Esophagus muscularis mucosa (tissue), 4 donors: ENCODE measurements around the gene PRSS8. TPM values are rescaled to one million over a fixed set of nuclear protein-coding genes. Genes with fewer than 3 reads are reported as not detected.
"Not testable (repeated sequence)": the region's sequence is repeated elsewhere in the genome, so short reads cannot be mapped to it uniquely, and the experiment has no call there.

Experiments used
- DNase-seq: peaks from one replicate; pipeline ENCODE4 v3.0.0-alpha.2; 2017; ENCODE audit errors: extremely low spot score
- H3K27ac ChIP-seq, 4 donors: fragments of 200-600 bp; sonication (generic); replicated peaks in 1 of 4; 1 replicate in 3 of 4; 2 replicates in 1 of 4; pipeline ENCODE4 v1.5.1; 2016 to 2019; ENCODE audit warnings: mild to moderate bottlenecking in 1 of 4
- H3K27me3 ChIP-seq, 4 donors: fragments of 200-600 bp; sonication (generic); one replicate each; pipeline versions ENCODE4 v1.5.1 to v1.6.0; 2016 to 2019
- H3K36me3 ChIP-seq, 4 donors: fragments of 200-600 bp; sonication (generic); one replicate each; pipeline ENCODE4 v1.5.1; 2016 to 2019
- H3K4me1 ChIP-seq, 4 donors: fragments of 200-600 bp; sonication (generic); one replicate each; pipeline ENCODE4 v1.5.1; 2016 to 2019
- H3K4me3 ChIP-seq, 4 donors: fragments of 200-600 bp; sonication (generic); 1 replicate in 2 of 4; 2 replicates in 2 of 4; pipeline ENCODE4 v1.5.1; 2016 to 2019; ENCODE audit warnings: mild to moderate bottlenecking in 4 of 4, moderate library complexity in 1 of 4
- H3K9me3 ChIP-seq, 4 donors: fragments of 200-600 bp; sonication (generic); 1 replicate in 3 of 4; 2 replicates in 1 of 4; pipeline ENCODE4 v1.5.1; 2016 to 2019
- EP300 ChIP-seq: sonication (generic); formaldehyde crosslinking; IDR thresholded peaks from one replicate; pipeline ENCODE4 v1.6.1; 2017; ENCODE audit warnings: antibody characterized with exemption
- POLR2A ChIP-seq: fragments of 450-650 bp; IDR thresholded peaks from one replicate; pipeline ENCODE4 v1.6.1; 2017; ENCODE audit warnings: antibody characterized with exemption, moderate library complexity, mild to moderate bottlenecking, low read depth
- POLR2AphosphoS5 ChIP-seq, 2 donors: sonication (generic); formaldehyde crosslinking; IDR thresholded peaks; one replicate each; pipeline ENCODE4 v1.6.1; 2017; ENCODE audit warnings: antibody characterized with exemption in 2 of 2
- WGBS: methylation state at CpG from one replicate; pipeline ENCODE4 v1.1.5; 2018; 5-methylcytosine and 5-hydroxymethylcytosine counted together
- intact Hi-C: fragments of 100-400 bp; cut with DNase I; formaldehyde crosslinking; loops from one replicate; pipeline ENCODE4 v1.15.1; 2023
- total RNA-seq, 4 donors: library from RNA; depleted of rRNA; stranded (reverse); fragments of >200 nt; gene quantifications; one replicate each; pipeline versions ENCODE4 v1.1.0 to v1.2.1, GENCODE V29; 2016
- TF ChIP-seq, protein P1 (sequence below), 3 experiments: fragments of 200-600 bp in 2 of 3; fragments of 450-650 bp in 1 of 3; sonication (generic) in 2 of 3; IDR thresholded peaks; one replicate each; pipeline ENCODE4 v1.5.1; 2017 to 2019; ENCODE audit warnings: antibody characterized with exemption in 3 of 3, mild to moderate bottlenecking in 2 of 3, moderate library complexity in 1 of 3

The PRSS8 gene
- total RNA-seq, 4 donors from 2014 or later: 0.34 TPM; not detected in 3

DNA sequence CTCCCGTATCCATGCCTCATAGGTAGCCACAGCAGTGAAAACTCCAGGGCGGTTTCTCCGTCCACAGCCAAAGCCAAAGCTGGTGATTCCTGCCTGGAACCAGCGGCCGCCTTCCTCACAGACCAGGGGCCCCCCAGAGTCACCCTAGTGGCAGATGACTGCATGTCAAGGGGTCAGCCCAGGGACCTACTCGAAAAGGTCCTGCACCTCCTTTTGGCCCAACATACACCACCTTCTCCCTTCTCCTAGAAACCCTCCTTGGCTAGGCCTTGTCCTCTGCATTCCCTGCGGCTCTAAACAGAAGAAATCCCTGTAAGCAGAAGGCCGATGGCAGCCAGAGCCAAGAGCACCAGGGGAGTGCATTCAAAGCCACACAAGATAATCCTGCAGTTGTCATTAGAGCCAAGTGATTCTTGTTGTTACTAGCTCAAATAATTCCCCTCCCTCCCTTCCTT, 8.2 kb upstream of the PRSS8 start:
- H3K36me3 ChIP-seq: no peaks in the 10 kb centered on the region
- peaks cover 18 to 31% (median 29%) of the 10 kb centered on the region in 4 donors for H3K4me1 ChIP-seq
- H3K27me3 ChIP-seq: peaks cover 0 to 19% (median 0%) of the 10 kb centered on the region in 4 donors
- no peaks in the 10 kb centered on the region for H3K9me3 ChIP-seq
- DNase-seq: no peak
- 87% methylated on average over 5 of the region's 8 CpGs for WGBS
- TF ChIP-seq POLR2AphosphoS5 (IDR thresholded peaks at IDR 0.05) (no peak), EP300 (no peak), POLR2A (no peak)
- TF ChIP-seq, protein P1, sequence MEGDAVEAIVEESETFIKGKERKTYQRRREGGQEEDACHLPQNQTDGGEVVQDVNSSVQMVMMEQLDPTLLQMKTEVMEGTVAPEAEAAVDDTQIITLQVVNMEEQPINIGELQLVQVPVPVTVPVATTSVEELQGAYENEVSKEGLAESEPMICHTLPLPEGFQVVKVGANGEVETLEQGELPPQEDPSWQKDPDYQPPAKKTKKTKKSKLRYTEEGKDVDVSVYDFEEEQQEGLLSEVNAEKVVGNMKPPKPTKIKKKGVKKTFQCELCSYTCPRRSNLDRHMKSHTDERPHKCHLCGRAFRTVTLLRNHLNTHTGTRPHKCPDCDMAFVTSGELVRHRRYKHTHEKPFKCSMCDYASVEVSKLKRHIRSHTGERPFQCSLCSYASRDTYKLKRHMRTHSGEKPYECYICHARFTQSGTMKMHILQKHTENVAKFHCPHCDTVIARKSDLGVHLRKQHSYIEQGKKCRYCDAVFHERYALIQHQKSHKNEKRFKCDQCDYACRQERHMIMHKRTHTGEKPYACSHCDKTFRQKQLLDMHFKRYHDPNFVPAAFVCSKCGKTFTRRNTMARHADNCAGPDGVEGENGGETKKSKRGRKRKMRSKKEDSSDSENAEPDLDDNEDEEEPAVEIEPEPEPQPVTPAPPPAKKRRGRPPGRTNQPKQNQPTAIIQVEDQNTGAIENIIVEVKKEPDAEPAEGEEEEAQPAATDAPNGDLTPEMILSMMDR (IDR thresholded peaks at IDR 0.05): no peak
- H3K27ac ChIP-seq: no peak overlapping the region
- intact Hi-C loops: loop anchor here (5.0 kb wide), 2 partner anchors 36 to 156 kb away; partner anchors contain the start of genes BCKDK and HSD3B7
- H3K4me3 ChIP-seq: no peak overlapping the region

DNA sequence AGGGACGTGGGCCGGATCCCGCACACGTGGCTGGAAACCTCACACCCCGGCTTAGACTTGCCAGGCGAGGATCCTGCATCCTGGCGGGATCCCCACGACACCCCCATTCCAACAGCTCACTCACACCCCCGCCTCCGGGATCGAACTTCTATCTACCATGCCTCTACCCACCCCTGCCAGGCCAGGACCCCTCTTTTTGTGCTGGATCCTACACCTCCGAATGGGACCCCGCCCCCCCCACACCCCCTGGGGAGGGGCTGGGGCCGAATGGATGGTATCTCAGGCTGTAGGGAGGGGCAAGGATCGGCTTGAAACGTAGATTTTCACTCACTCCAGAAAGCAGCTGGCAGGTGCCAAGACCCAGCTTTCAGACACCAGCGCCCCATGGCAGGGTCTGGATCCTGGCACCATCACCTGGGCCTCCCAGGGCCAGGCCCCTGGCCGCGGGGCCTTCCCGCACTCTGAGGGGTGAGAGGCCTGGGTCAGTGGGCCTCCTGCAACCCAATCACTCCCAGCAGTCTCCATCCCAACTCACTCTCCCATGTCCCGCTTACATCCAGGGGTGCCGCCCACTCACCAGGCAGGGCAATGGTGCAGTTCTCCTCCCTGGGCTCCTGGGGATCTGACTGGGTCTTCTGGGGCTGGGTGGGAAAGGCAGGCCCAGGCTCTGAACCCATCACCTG, 7.6 kb upstream of the PRSS8 start:
- H3K27ac ChIP-seq: peak overlapping the region; percentile 70 to 86 (median 82)
- 73% methylated on average over 6 of the region's 22 CpGs for WGBS
- no peaks in the 10 kb centered on the region for H3K36me3 ChIP-seq
- peak overlapping the region; percentile 56 to 72 (median 62) for H3K4me3 ChIP-seq
- peaks cover 18 to 27% (median 24%) of the 10 kb centered on the region in 4 donors for H3K4me1 ChIP-seq
- H3K9me3 ChIP-seq: no peaks in the 10 kb centered on the region
- no peak for TF ChIP-seq POLR2AphosphoS5 (IDR thresholded peaks at IDR 0.05)
- TF ChIP-seq, protein P1 (IDR thresholded peaks at IDR 0.05): no peak
- TF ChIP-seq POLR2A: no peak
- no peak for TF ChIP-seq EP300
- peaks cover 0 to 13% (median 0%) of the 10 kb centered on the region in 4 donors for H3K27me3 ChIP-seq
- intact Hi-C loops: loop anchor here (5.0 kb wide), 2 partner anchors 36 to 156 kb away; partner anchors contain the start of genes BCKDK and HSD3B7
- no peak for DNase-seq

DNA sequence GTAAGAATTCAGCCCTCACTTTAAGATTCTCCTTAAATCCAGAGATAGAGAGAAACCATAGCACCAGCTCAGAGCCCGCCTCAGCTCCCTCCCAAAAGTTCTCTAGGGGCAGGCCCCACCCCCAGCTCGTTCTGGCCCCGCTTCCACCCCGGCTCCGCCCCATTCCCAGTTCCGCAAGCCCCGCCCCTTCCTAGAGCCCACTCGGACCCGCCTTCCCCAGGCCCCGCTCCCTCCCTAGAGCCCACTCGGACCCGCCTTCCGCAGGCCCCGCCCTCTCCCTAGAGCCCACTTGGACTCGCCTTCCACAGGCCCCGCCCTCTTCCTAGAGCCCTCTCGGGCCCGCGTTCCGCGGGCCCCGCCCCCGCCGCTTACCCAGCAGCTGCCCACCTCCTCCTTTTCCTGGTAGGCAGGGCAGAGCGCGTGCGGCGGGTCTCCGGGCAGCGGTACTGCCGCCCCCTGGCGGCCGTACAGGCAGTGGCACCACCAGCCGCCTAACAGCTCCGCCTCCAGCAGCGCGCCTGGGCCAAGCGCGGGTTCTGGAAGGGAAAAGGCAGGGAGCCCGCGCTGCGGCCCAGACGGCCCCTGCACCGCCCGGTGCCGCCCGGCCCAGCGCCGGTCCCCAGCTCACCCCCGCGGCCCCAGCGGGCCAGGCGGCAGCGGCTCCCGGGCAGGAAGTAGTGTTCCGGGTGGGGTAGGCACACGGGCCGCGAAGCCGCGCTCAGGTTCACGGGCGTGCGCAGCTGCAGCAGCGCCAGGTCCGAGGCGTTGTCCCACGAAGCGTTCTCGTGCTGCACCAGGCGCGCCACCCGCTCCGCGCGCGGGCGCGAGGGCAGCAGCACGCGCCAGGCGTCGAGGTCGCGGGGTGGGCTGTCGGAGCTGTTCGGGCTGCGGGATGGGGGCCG, 6.8 kb upstream of the PRSS8 start:
- peaks cover 0 to 5% (median 0%) of the 10 kb centered on the region in 4 donors for H3K27me3 ChIP-seq
- DNase-seq: peak; percentile 100
- 1% methylated on average over 24 of the region's 89 CpGs for WGBS
- TF ChIP-seq, protein P1 (IDR thresholded peaks at IDR 0.05): peak in 2 of 3 experiments; percentile 99 to 100
- TF ChIP-seq POLR2A: no peak
- TF ChIP-seq POLR2AphosphoS5 (IDR thresholded peaks at IDR 0.05): peak; percentile 64 to 87
- H3K4me3 ChIP-seq: peak overlapping the region; percentile 56 to 72 (median 62)
- H3K9me3 ChIP-seq: no peaks in the 10 kb centered on the region
- no peaks in the 10 kb centered on the region for H3K36me3 ChIP-seq
- peak overlapping the region; percentile 79 to 86 (median 82) for H3K27ac ChIP-seq
- peaks cover 18 to 27% (median 23%) of the 10 kb centered on the region in 4 donors for H3K4me1 ChIP-seq
- intact Hi-C loops: loop anchor here (5.0 kb wide), 2 partner anchors 35 to 155 kb away; partner anchors contain the start of genes BCKDK and HSD3B7

DNA sequence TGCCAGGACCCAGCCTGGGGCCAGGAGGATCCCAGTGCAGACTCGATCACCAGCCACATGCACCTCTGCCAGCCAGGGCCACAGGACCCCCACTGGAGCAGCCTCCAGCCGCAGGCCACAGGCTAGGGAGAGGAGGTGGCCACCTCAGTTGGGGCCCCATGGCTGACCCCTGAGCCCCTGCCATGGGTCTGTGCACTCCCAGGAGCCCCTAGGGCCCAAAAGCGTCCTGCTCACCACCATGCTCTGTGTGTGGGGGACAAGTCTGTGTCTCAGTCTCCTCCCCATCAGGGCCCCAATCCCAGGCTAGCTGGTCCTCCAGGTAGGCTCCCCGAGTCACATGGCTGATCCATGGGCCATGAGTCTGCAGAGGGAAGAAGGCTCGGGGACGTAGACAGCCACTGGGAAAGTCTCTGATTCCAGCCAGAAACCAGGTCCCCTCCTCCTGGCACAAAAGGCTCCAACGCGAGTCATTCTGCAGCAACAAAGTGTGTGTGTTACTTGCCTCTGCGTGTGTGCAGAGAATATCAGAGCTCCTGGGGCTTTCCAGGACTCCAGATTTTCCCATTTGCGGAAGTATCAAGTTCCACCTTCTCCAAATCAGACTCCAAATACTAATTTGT, 6.1 kb upstream of the PRSS8 start:
- peaks cover 18 to 27% (median 23%) of the 10 kb centered on the region in 4 donors for H3K4me1 ChIP-seq
- TF ChIP-seq, protein P1 (IDR thresholded peaks at IDR 0.05): no peak
- TF ChIP-seq EP300: no peak
- no peak for TF ChIP-seq POLR2AphosphoS5 (IDR thresholded peaks at IDR 0.05)
- no peak for TF ChIP-seq POLR2A
- intact Hi-C loops: loop anchor here (5.0 kb wide), 2 partner anchors 34 to 154 kb away; partner anchors contain the start of genes BCKDK and HSD3B7
- H3K27me3 ChIP-seq: peaks cover 0 to 2% (median 0%) of the 10 kb centered on the region in 4 donors
- DNase-seq: no peak
- 32% methylated on average over 10 of the region's 10 CpGs for WGBS
- peak overlapping the region; percentile 44 to 63 (median 58) for H3K4me3 ChIP-seq
- no peaks in the 10 kb centered on the region for H3K36me3 ChIP-seq
- H3K9me3 ChIP-seq: no peaks in the 10 kb centered on the region
- peak overlapping the region; percentile 79 to 85 (median 81) for H3K27ac ChIP-seq

DNA sequence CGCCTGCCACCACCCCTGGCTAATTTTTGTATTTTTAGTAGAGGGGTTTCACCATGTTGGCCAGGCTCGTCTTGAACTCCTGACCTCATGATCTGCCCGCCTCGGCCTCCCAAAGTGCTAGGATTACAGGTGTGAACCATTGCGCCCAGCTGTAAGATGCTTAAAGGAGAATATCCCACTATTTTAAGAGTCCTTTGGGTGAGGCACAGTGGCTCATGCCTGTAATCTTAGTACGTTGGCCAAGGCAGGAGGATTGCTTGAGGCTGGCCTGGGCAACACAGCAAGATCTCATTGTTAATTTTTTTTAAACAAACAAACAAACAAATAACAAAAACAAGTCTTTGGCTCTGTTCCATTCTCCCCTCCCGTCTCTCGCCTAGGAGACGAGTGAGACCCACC, 5.5 kb upstream of the PRSS8 start:
- Histone ChIP-seq H3K4me1 (peaks cover 18 to 27% (median 23%) of the 10 kb centered on the region in 4 donors), H3K27ac (peak overlapping the region; percentile 79 to 85 (median 81))
- H3K36me3 ChIP-seq, H3K9me3 ChIP-seq, H3K4me3 ChIP-seq, DNase-seq, H3K27me3 ChIP-seq: not testable (repeated sequence)
- intact Hi-C loops: loop anchor here (5.0 kb wide), 2 partner anchors 34 to 154 kb away; partner anchors contain the start of genes BCKDK and HSD3B7
- 92% methylated on average over 9 of the region's 9 CpGs for WGBS
